NCI-H1930 (cell line): Measurements from ENCODE around the gene SF1.
"Not testable (repeated sequence)": the region's sequence is repeated elsewhere in the genome, so short reads cannot be mapped to it uniquely, and the experiment has no call there.

Experiments used
- DNase-seq, 2 experiments: peaks; one replicate each; lab custom pipeline; 2025; lab: John Stamatoyannopoulos, UW

SF1 gene, protein sequence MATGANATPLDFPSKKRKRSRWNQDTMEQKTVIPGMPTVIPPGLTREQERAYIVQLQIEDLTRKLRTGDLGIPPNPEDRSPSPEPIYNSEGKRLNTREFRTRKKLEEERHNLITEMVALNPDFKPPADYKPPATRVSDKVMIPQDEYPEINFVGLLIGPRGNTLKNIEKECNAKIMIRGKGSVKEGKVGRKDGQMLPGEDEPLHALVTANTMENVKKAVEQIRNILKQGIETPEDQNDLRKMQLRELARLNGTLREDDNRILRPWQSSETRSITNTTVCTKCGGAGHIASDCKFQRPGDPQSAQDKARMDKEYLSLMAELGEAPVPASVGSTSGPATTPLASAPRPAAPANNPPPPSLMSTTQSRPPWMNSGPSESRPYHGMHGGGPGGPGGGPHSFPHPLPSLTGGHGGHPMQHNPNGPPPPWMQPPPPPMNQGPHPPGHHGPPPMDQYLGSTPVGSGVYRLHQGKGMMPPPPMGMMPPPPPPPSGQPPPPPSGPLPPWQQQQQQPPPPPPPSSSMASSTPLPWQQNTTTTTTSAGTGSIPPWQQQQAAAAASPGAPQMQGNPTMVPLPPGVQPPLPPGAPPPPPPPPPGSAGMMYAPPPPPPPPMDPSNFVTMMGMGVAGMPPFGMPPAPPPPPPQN

DNA sequence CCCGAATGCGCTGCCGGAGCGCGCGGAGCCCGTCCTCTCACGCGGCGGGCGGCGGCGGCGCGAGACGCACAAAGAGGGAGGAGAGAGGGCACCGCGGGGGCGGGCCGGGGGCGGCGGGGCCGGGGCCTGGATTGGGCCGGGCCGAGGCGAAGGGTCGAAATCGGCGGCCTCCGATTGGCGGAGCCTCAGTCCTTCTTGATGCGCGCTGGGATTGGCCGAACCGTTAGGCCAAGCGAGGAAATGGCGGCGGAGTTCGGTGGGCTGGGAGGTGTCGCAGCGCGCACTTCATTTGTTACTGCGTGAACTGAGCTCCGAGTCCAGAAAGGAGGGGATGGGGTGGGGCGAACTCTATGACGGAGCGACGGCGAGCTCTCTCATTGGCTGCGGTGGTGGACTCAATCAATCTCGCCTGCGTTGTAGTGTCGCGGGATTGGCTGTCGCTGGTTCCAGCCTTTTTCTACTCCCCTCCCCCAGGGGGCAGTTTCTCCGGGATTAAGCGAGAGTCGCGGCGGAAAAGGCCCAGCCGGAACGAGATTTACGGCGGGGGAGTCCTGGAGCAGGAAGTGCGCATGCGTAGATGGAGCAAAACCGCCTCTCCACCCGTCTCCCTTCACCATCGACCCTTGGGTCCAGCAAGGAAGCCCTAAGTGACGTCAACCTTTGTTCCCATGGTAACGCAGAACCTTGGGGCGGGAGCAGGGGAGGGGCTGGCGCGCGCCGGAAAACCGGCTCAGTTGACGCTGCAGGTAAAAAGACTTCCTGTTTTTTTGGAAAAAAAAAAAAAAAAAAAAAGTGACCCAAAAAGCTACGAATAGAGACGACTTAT is at the start of gene SF1:
Gene SF1 (minus strand): TSS at position 70 of the 826 bp plus-strand sequence. CDS start 150 bp downstream, outside the sequence.
- DNase-seq, result peak; percentile 100

DNA sequence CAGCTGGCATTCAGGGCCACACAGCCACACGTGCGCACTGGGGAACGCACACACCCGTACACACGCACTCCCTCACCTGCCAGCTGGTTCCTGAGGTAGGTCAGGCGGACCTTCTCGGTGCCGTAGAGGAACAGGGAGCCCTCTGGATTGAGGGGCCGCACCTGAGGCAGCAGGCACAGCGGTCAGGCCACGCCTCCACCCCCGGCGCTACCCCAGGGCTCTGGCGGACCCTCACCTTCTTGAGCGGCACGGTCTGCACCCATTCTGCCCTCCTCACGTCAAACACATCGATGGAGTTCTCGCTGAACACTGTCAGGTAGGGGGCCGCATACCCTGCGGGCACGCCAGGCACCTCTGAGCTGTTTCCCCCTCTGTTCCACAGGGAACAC is 49.1 kb upstream of the SF1 start:
- DNase-seq, result no peak

DNA sequence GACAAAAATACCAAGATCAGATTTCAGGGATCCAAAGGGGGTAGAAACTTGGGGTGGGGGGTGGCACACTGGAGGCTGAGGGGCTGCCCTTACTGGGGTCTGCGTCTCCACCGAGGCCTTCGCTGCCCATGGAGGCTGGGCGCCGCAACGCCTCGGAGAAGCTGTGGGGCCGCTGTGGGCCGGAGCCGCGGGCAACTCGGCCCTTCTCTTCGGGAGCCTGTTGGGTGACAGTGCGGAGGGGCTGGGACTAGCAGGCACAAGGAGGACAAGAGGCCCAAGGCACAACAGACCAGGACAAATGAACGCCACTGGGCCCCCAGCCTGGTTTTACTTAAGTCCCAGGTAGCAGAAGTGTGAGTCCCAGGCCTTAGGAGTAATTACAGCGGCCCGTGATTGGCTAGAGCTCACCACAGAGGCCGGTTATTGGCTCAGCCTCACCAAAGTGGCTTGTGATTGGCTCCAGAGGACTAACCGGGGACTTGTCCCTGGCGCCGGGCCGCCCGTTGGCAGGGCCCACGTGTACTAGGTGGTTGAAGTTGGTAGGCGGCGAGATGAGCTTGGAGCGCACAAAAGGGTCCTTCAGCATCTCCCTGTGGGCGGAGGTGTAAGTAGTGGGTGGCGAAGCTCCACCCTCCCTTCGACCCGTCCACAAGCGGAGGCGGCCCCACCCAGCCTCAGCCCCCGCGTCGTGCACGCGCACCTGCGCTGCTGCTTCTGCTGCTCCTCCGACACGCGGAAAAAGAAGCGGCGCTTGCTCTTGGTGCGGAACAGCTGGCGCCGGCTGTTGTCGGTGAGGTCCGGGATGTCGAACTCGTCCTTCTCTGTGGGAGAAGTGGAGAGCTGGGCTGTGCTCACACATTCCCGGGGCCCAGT is 48.5 kb upstream of the SF1 start:
- DNase-seq, result no peak

- DNase-seq, result no peak
Measured at GRCh38 chr11:64826062-64826461, 47.7 kb upstream of the SF1 start.

DNA sequence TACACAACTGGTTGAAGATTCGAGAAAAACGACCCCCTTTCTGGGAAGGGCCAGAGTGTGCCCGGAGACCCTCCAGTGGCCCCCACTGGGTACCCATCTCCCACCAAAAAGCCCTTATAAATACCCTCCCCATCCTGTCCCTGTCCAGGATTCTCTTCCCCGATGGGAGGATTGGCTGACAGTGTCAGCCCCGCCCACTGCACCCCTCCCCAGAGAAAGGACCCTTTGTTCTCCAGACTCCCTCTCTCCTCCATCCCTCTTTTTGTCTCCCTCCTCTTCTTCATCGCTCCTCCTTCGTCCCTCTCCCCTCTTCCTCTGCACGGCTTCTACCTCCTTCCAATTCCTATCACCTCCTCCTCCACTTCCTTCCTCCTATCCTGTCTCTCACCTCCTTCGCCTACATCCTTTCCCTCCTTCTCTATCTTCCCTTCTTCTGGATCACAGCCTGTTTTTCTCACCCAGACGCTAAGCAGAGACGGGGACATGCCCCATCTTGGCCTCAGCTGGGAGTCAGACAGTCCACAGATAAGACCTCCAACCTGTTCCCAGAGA is 45.3 kb upstream of the SF1 start:
- DNase-seq, result no peak

- no peak for DNase-seq
Measured at GRCh38 chr11:64817476-64817875, 39.1 kb upstream of the SF1 start.

DNA sequence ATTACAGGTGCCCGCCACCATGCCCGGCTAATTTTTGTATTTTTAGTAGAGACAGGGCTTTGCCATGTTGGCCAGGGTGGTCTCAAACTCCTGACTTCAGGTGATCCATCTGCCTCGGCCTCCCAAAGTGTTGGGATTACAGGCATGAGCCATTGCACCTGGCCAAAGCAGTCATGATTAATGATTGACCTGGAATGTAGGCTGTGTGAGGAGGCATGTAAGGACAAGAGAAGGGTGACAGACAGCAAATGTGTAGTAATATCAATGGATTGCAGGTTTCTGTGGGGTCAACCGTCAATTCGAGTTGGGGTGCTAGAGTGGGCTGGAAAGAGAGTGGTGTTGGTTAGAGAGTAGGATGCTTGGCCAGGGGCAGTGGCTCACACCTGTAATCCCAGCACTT is 37.1 kb upstream of the SF1 start:
- DNase-seq, result not testable (repeated sequence)

GRCh38 chr11:64814712-64815187 is 36.4 kb upstream of the SF1 start:
- no peak for DNase-seq

GRCh38 chr11:64813826-64814225 is 35.5 kb upstream of the SF1 start:
- DNase-seq, result no peak

GRCh38 chr11:64810891-64811272 is 32.5 kb upstream of the SF1 start:
- no peak for DNase-seq

- peak; percentile 94 to 96 for DNase-seq
Measured at GRCh38 chr11:64810271-64810890, 32.0 kb upstream of the SF1 start, which contains the start of gene MEN1. MEN1 (minus strand) TSS chr11:64810551; CDS start chr11:64810109, 442 bp downstream.

DNA sequence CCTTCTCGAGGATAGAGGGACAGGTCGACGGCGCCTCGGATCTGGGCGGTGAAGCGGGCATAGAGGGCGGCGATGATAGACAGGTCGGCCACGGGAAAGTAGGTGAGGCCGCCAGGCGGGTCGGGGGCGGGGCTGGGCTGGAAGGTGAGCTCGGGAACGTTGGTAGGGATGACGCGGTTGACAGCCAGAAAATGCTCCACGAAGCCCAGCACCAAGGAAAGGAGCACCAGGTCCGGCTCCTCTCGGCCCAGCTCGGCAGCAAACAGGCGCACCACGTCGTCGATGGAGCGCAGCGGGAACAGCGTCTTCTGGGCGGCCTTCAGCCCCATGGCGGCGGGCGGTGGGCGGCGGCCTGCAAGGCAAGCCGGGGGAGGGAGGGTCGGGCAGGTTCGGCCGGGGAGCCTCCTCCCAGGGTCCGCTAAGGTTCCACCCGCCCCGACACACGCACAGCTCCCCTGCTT is 31.5 kb upstream of the SF1 start:
- no peak for DNase-seq

- DNase-seq, result no peak
Measured at GRCh38 chr11:64805481-64805880, 27.1 kb upstream of the SF1 start.

- no peak for DNase-seq
Measured at GRCh38 chr11:64804346-64805210, 26.2 kb upstream of the SF1 start.

DNA sequence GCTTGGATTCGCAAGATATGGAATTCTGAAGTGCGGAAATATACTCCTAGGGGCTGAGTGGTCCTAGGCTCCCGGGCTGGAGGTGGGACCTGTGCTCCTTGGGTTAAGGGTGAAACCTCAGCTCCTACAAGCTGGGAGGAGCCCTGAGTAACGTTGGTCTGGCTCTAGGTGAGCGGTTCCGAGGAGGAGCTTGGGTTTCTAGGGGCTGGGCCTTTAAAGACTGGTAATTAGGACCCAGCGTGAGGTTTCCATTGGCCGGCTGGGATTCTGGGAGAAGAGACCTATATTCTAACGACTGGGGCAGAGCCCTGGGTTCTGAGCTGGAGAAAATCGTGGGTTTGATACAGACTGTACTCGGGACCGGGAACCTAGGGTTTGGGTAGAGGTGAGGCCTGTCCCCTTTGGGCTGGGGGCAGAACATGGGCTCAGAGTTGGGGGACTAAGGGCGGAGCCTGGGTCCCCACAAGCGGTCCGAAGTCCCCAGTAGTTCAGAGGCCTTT is 25.6 kb upstream of the SF1 start:
- DNase-seq, result no peak

GRCh38 chr11:64803158-64803845 is 25.0 kb upstream of the SF1 start, which contains the start of gene MAP4K2:
MAP4K2 (minus strand) TSS chr11:64803214; CDS start chr11:64803149, 65 bp downstream.
- DNase-seq, result peak; percentile 66 to 85

DNA sequence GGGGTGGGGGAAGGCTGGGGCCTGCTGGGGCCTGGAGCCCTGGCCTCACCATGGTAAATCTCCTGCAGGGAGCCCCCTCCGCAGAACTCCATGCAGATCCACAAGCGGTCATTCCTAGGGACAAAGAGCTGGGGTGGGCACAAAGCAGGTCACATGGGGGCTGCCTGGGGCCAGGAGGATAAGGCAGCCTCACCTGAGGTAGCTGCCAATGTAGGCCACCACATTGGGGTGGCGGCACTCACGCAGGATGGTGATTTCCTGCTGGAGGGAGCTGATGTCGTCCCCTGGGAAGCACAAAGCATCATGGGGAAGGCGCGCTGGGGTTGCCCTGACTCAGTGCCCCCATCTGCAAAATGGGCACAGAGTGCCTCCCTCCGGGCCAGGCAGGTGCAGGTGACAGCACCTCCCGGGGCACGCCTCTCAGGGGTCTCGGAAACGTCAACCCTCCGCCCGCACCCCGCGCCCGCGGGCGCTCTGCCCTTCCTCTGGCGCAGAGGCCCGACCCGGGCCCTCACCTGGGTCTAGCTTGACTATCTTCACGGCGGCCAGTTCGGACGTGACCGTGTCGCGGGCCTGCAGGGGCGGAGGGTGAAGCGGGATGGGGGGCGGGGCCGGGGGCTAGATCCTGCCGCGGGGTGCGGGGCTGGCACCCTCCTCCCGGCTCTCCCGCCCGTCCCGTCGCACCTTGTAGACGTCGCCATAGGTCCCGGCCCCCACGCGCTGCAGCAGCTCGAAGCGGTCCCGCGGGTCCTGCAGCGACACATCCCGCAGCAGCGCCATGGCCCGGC is 24.2 kb upstream of the SF1 start:
- no peak for DNase-seq
